Renal cortical epithelial cell (primary cell): ENCODE measurements around the gene RAD51AP1. TPM values are rescaled to one million over a fixed set of nuclear protein-coding genes. Genes with fewer than 3 reads are reported as not detected.
"Not testable (repeated sequence)": the region's sequence is repeated elsewhere in the genome, so short reads cannot be mapped to it uniquely, and the experiment has no call there.

Experiments used
- DNase-seq: peaks from one replicate; pipeline ENCODE4 v3.0.0-alpha.2; 2011; ENCODE audit warnings: low read depth
- total RNA-seq: library from RNA; depleted of rRNA; stranded (reverse); fragments of >200 nt; gene quantifications from 2 replicates; pipeline ENCODE4 v1.2.3, GENCODE V29; 2014

RAD51AP1 gene, protein sequence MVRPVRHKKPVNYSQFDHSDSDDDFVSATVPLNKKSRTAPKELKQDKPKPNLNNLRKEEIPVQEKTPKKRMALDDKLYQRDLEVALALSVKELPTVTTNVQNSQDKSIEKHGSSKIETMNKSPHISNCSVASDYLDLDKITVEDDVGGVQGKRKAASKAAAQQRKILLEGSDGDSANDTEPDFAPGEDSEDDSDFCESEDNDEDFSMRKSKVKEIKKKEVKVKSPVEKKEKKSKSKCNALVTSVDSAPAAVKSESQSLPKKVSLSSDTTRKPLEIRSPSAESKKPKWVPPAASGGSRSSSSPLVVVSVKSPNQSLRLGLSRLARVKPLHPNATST
- 3.1 and 17.4 TPM in 2 replicates for total RNA-seq

DNA sequence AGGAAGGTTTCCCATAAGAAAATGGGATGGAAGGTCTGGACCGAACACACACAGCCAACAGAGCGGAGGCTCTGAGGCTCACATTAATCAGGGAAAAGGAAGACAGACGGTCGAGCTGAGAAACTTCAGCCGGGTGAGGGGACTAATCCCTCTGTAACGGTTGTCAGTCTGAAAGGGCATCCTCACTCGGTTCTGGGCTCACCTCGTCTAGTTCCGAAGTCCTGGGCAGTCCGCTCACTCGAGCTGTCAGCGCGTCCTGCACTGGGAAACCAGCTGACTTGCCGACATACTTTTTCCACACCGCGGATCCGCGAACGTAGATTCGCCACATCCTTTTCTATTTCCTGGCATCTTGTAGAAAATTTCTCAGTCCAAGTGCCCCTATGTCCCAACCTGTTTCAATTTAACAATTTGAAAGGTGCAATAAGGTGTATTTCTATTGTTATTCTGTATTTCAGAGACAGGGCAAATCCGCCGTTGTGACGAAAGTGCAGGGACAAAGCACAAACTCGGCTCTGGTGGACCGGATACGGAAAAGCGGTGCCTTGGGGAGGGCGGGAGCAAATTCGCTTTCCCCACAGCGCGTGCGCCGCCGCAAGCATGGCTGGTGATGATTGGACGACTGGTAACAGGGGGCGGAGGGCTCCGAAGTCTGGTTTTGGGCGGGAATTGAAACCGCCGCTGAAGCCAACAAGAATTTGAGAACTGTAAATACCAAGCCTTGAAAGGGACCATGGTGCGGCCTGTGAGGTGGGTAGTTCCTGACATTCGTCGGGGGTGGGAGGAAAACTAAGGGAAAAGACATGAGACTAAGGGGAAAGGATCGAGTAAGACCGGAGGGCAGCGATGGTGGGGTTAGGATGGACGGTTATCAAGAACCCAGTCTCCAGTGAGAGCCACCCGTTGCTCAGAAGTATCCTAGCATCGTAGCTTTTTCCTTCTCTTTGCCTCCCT is at the start of gene RAD51AP1:
TSS of gene RAD51AP1 (plus strand) at position 684 of the 954 bp plus-strand sequence. CDS start at position 734, 50 bp downstream.
- DNase-seq, result peak; percentile 92

DNA sequence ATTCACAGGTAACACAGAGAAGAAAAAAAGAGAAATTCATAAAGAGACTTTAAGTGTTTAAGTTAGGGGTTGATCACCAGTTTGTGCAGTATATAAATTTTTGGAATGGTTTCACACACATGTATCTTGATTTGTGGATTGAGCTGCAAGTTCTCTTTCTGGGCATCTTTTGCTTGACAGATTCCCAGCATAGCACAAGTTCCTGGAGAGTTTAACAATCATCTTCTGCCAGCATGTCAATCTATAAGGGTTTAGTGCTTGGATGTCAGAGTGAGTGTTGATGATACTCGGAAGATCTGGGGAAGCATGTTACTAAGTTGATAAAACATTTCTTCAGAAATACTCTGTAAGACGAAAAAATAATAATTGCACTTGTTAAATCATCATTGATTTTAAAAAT is 49.1 kb upstream of the RAD51AP1 start:
- no peak for DNase-seq

DNA sequence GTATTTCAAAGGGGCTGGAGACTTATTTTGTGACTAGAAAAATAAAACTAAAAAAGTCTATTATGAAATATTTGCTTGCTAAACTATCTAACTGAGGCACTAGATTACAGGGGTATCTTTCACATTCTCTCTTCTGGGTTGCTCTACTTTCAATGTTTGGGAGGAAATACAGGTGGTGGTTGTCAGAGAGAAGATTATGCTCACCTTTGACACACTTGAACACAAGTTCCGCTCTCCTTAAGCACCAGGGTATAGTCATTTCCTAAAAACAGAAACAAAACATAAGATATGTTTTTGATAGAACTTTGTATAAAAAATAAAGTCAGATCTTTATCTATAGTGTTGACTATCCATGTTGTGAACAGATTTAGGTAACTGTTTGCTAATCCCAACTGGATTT is 47.7 kb upstream of the RAD51AP1 start:
- no peak for DNase-seq

DNA sequence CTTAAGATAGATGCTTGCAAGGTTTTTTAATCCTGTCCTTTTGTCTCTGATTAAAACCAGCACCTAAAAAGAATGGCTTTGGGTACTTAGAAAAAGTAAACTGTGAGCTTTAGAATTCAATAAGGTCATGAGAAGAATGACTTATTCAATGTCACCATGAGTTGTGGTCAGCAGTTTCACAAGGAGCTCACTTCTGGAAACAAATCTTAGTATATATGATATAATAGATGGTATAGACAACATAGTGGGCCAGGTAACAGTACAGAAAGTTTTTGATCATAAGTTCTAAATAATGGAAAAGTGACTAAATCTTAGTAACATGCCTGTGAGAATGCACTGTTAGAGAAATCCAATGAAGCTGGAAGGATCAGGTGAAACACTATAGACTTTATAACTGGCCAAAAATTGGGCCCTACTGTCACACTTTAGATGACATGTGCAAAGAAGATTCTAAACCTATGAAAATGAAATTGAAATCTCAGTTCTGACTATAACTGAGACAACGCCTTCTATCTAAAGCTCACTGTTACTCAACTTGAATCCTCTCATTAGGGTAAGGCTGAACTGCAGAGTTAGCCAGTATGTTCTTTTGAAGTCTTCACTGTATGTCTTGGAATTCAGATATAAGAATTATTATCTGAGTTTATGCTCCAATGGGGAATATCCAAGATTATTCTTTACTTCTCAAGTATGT is 42.4 kb upstream of the RAD51AP1 start:
- DNase-seq, result no peak

DNA sequence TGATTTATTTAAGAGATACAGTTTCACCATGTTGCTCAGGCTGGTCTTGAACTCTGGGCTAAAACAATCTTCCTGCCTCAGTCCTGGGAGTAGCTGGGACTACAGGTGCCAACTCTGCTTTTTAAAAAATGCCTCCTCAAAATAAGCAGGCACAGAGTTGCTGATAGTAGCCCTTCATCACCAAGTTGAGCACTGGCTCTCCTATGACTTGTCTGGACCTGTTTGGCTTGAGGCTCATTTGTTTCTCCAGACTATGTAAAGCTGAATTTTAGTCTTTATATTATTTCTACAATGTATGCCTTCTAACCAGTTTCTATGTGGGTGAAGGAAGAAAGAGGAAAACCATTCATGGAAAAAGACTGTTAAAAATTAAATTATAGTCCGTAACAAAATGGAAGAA is 39.5 kb upstream of the RAD51AP1 start:
- DNase-seq, result no peak

DNA sequence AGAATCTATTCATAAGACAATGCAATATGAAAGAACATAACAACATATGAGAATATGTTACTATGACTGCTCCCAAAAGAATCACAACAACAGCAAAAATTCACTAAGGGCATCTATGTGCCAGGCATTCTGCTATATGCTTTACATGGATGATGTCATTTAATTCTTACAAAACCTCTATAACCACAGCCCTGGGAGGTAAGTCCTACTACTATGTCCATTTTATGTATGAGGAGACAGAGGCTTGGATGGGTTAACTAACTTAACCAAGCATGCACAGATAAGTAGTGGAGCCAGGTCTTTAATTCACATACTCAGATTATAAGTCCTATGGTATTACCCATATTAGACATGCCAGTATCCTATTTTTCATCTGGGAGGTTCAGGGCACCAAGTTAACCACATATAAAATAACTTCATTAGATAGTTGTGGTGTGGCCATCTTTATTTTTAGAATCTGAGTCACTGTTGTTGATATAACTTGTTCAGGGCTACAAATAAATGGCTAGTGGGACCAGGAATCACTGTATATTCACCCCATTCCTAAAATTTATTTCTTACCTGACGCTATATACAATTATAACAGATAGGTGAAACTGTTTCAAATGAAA is 33.2 kb upstream of the RAD51AP1 start:
- DNase-seq, result peak; percentile 24

DNA sequence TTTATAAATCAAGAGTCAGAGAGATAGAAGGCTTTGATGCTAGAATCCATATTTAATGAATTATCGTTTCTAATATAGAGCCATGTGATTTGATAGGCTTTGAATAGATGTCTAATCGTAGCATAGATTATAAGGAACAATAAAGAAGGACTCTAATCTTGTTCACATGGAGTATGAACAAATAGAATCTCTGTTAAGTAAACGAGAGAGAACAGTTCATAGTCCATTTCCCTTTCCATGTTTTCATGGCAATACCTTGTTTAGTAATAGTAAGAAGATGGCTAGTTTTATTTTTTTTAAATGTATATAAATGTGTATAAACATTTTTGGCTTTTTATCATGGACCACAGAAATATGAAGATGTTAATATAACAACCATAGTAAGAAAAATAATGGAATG is 32.3 kb upstream of the RAD51AP1 start:
- no peak for DNase-seq

DNA sequence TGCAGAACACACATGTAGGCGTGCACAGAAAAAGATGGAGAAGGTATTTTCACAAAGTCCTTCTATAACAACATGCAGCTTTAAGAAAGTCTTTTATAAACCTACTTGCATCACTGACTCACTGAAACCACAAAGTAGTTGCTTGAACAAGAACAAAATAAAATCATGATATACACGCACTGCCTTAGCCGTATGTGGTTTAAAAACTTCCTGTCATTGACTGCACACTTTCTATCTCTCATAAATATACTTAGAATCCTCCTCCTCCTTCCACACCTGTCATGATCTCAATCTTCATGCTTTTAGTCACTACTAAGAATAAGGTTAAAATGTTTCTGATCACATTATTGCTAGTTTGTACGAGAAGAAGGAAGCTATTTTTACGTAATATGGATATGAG is 31.8 kb upstream of the RAD51AP1 start:
- DNase-seq, result peak; percentile 44

DNA sequence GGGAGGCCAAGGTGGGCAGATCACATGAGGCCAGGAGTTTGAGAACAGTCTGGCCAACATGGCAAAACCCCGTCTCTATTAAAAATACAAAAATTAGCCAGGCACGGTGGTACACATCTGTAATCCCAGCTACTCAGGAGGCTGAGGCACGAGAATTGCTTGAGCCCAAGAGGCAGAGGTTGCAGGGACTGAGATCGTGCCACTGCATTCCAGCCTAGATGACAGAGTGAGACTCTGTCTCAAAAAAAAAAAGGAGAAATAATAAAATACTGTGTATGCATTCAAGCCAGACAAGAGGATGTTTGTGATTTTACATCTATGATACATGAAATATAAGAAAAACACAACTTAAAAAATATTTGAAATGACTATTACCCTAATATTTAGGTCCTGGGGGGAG is 30.2 kb upstream of the RAD51AP1 start:
- DNase-seq, result not testable (repeated sequence)

DNA sequence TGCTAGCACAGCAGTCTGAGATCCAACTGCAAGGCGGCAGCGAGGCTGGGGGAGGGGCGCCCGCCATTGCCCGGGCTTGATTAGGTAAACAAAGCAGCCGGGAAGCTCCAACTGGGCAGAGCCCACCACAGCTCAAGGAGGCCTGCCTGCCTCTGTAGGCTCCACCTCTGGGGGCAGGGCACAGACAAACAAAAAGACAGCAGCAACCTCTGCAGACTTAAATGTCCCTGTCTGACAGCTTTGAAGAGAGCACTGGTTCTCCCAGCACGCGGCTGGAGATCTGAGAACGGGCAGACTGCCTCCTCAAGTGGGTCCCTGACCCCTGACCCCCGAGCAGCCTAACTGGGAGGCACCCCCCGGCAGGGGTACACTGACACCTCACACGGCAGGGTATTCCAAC is 29.4 kb upstream of the RAD51AP1 start:
- not testable (repeated sequence) for DNase-seq

DNA sequence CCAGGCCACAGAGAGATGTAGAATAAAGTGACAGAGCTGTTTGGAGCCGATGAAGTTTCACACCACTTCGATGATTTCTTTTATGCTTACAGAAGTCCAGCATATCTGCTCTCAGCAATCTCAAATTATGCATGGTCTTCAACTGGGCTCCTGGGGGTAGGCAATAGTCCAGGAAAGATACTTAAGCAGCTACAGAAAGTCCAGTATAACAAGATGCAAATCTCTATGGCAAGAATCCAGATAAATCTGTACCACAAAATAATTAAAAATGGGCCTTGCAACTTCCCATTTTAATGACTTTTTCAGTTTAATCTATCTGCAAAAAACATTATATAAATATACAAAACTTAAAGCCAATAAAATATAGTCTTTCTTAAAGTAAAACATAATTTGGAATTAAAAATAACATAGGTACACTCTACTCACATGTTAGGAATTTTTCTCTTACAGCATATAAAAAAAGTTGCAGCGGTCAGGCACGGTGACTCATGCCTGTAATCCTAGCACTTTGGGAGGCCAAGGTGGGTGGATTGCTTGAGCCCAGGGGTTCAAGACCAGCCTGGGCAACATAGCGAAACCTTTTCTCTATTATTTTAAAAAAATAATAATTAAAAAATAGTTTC is 20.5 kb upstream of the RAD51AP1 start:
- DNase-seq, result peak; percentile 52

DNA sequence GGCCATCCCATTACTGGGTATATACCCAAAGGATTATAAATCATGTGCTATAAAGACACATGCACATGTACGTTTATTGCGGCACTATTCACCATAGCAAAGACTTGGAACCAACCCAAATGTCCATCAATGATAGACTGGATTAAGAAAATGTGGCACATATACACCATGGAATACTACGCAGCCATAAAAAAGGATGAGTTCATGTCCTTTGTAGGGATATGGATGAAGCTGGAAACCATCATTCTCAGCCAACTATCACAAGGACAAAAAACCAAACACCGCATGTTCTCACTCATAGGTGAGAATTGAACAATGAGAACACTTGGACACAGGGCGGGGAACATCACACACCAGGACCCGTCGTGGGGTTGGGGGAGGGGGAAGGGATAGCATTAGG is 15.2 kb upstream of the RAD51AP1 start:
- DNase-seq, result not testable (repeated sequence)

DNA sequence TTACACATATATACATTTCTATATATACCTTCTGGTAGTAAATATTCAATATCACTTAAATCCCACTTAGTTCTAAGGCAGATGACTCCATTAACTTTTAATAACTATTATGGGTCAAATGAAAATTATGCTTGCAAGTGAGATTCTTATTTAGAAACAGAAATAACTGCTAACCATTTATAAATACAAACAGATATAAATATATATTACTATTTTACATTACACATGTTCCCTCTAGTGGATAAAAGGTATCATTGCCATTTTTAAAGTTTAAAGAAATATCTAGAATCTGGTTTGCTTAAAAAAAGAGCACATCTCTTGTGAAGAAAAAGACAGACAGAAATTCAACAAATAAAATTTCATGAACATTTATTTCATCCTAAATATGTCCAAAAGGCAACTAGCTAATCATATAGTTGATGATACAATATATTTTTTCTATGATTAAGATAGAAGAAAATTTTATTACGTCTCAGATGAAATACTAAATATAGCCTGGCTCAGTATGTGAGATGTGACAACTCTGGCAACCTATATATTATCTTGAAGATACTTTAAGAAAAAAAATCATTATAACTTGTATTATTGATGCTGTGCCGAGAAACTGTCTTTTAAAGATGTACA is 11.7 kb upstream of the RAD51AP1 start:
- DNase-seq, result peak; percentile 30

DNA sequence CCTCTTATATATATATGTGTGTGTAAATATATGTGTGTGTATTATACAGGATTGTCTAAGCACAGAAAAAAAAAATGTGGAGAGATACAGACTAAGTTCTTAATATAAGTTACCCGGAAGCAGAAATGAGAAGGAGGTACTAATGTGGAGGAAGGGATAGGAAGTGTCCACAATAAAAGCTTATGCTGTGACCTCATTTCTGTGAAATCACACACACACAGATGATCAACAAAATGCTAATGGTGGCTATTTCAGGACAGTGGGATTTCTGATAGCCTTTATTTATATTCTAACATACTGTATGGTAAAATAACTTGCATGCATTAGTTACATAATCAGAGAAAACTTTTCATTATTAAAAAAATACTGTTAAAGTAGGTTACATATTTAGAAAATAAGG is 8.5 kb upstream of the RAD51AP1 start:
- DNase-seq, result no peak

DNA sequence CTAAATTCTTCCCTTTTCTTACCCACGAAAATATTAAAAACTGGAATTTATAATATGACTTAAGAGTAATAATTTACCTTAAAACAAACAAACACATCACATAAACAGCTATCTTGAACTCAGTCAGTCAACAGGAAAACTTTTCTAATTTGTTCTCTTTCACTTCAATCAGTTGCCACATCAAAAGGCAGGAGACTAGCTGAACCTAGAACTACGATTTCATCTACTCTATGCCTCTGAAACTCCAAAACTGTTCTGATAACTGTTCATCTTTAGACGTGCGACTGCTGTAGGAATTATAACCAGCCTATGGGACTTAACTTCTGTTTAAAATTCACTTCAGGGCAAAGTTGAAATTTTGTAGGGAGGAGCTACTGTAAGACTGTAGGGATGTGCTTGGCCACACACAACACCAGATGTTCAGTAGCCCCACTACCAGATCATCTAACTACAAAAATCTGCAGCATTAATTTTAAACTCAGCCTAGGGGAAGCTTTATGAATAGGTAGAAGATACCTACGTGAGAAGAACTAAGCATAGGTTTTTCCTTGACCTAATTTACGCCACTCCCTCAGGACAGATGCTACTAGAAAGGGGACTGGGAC is 7.6 kb upstream of the RAD51AP1 start:
- DNase-seq, result no peak

DNA sequence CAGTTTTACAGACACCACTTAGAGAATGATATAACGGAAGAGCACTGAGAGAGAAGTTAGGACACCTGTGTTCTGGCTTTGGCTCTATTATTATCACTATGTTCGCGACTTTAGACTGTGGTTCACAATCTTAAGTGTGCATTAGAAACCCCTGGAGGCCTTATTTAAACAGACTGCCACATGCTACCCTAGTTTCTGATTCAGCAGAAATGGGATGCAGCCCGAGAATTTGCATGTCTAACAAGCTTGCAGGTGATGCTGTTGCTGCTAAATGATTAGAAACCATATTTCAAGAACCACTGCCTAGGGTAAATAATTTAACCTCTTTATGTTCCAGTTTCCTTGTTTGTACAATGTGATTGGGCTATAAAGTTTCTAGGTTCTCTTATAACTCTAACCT is 3.6 kb upstream of the RAD51AP1 start:
- no peak for DNase-seq

DNA sequence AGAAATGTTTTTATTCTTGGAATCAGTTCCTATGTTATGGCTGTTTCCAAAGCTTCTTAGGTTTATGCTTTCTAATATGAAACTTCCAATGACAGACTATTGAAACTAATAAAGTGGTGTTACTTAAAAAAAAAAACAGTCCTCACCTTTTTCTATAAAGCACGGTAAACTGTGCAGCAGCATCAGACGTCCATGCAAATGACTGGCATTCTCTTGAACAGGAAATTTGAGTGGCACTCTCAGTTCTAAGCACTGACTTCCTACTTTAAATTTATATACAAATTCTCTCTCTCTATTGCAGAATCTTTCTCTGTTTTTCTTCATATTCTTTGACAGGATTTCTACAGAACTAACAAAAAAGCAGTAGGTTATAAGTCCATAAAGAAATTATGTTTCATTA is 2.8 kb upstream of the RAD51AP1 start:
- no peak for DNase-seq

DNA sequence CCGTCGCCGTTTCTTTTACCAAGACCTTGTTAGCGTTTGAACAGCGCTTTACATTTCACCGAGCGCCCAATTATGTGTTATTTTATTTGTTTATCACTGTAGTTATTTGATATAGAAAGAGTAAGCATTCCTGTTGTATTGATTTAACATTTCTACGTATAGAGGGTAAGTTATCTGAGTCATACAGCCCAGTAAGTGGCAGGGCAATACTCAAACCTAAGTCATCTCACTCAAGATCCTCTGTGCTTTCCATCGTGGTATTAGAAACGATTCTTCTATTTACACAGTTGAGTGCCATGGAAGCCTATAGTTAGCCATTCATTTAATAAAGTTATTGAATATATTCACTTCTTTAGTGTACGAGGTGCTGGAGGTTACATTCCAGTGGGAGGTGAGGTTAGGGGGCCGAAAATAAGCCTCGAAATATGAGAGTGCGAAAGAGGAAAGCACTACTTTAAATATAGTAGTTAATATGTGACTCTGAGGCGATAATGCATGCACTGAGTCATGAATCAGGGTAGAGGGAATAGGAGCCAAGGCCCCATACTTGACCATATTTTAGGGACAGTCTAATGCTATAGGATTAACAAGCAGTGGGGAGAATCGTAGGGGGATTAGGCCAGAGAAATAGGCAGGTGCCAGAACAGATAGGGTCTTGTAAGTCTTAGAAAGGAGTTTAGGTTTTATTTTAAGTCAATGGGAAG is 629 bp downstream of the RAD51AP1 start:
- peak; percentile 3 for DNase-seq

DNA sequence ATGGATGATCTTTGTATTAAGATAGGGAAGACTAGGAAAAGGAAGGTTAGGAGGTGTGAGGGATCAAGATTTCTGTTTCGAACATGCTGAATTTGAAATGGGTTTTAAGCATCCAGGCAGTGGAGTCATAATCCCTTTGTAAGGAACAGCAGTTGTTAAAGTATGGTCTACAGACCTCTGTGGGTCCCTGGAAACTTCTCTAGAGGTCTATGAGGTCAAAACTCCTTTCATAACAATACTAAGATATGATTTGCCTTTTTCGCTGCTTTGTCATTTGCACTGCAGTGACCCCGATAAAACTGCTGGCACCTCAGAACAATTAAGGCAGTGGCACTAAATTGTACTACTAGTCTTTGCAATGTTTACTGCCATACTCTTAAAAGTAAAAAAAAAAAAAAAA is 1.5 kb downstream of the RAD51AP1 start:
- DNase-seq, result no peak

DNA sequence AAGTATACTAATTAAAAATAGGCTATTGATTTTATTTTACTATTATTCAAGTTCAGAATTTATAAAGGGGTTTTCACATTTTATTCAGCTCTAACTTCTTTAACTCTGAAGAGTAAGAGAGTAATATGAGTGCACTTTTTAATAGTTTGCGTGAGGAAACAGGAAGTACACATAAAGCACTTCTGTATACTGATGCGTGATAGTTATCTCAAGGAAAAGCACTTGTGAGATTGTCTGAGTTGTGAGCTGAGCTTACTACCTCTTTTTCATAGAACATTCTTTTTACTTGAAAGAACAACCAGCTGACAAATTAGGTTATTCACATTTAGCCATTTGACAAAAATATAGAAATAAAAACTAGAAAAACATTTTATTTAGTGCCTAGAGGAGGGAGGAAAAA is 1.9 kb downstream of the RAD51AP1 start:
- DNase-seq, result no peak
